GM12864 (cell line): ENCODE data around the gene KXD1.

Source experiments
- DNase-seq: peaks from one replicate; pipeline ENCODE4 v3.0.0-alpha.2; 2011; ENCODE audit warnings: low read depth
- H3K4me3 ChIP-seq: 2 replicates; pipeline ENCODE4 v1.5.1; 2011; ENCODE audit warnings: mild to moderate bottlenecking, low read depth, low read length, control low read depth
- CTCF ChIP-seq: IDR thresholded peaks from 2 replicates; pipeline ENCODE4 v1.5.1; 2011; ENCODE audit warnings: low read depth, mild to moderate bottlenecking, moderate library complexity, low read length, control low read depth, inconsistent platforms; ENCODE audit errors: missing control alignments

KXD1 gene

GRCh38 chr19:18562086-18562485 lies 4.4 kb downstream of the KXD1 start:
- DNase-seq = no peak
- no peak overlapping the region for H3K4me3 ChIP-seq
- TF ChIP-seq CTCF = no peak

GRCh38 chr19:18566953-18567352 lies 9.3 kb downstream of the KXD1 start:
- no peak for DNase-seq
- no peak for TF ChIP-seq CTCF
- no peak overlapping the region for H3K4me3 ChIP-seq

- TF ChIP-seq CTCF = no peak
- H3K4me3 ChIP-seq = no peak overlapping the region
- DNase-seq = no peak
These were observed 10.7 kb downstream of the KXD1 start for GRCh38 chr19:18568367-18568766.

- DNase-seq = peak; percentile 92
- H3K4me3 ChIP-seq = peak within 1 kb of the TSS; percentile 99
- no peak for TF ChIP-seq CTCF
These were observed 14.1 kb downstream of the KXD1 start, which contains the start of gene UBA52 for GRCh38 chr19:18571564-18572344. UBA52 (plus strand) TSS chr19:18571857; CDS start chr19:18573301, 1,444 bp downstream.

- no peak overlapping the region for H3K4me3 ChIP-seq
- no peak for DNase-seq
- no peak for TF ChIP-seq CTCF
These were observed 17.1 kb downstream of the KXD1 start for GRCh38 chr19:18574691-18575291.

- no peak for DNase-seq
- no peak for TF ChIP-seq CTCF
- H3K4me3 ChIP-seq = no peak overlapping the region
These were observed 18.7 kb downstream of the KXD1 start for GRCh38 chr19:18576383-18576782.
